ENCODE measurements around the gene EFCAB6. TPM values are rescaled to one million over a fixed set of nuclear protein-coding genes. Genes with fewer than 3 reads are reported as not detected.

The EFCAB6 gene
- total RNA-seq, 1 donor from 2014 or later: 1.7 TPM

DNA sequence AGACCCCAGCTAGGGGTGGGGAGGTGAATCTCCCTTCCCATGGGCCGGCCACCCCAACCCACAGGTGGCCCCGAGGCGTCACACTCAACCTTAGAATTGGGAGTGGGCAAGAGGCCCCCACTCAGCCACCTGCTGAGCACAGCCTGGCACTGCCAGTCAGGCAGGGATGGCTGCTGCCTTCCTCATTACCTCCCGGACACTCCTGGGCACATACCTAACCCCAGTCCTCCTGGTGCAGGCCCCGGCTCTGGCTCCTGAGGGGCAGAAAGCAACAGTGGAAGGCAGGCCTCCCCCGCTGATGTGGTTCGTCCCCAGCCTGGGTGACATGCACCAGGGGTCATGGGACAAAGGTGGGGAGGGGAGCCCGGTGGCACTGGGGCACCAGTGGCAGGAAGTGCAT is 296.7 kb downstream of the EFCAB6 start:
- intact Hi-C loops (cut with DNase I): no loop called here
- DNase-seq (no peak), ATAC-seq (ENCODE audit: poor library complexity) (no peak)

DNA sequence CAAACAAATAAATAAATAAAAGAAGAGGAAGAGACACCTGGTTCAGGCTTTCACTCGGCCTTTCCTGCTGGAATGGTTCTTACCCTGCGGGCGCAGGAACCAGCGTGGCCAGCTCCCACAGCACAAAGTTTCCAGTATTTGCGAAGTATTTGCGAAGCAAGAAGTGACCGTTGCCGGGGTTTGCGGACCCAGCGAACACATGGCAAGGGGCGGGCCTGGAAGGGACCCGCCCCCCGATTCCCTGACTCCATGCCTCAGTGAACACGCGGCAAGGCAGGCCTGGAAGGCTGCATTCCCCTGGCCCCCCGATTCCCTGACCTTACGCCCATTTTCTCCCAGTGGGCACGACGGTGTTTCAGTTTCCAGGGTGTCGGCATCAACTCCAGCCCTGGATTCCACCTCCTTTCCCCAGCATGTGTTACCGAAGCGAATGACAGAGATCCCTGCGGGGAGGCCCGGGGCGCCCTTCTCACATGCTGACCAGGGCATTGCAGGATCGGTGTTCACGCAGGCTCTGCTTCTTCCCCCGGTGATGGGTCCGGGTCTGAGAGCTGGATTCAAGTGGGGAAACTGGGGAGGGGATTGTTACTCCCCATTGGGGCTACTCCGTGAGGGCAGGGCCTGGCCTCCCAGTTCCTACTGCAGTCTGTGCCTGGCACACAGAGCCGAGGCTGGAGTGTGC is 297.5 kb downstream of the EFCAB6 start:
- DNase-seq (no peak), ATAC-seq (ENCODE audit: poor library complexity) (no peak)
- intact Hi-C loops (cut with DNase I): no loop called here

- DNase-seq (no peak), ATAC-seq (ENCODE audit: poor library complexity) (no peak)
- intact Hi-C loops (cut with DNase I): no loop called here
Measured at GRCh38 chr22:43512279-43512678, 299.8 kb downstream of the EFCAB6 start.

GRCh38 chr22:43511276-43511910 is 300.7 kb downstream of the EFCAB6 start:
- DNase-seq (no peak), ATAC-seq (ENCODE audit: poor library complexity) (no peak)
- intact Hi-C loops (cut with DNase I): no loop called here

GRCh38 chr22:43510281-43511070 is 301.6 kb downstream of the EFCAB6 start:
- ATAC-seq (ENCODE audit: poor library complexity): no peak
- DNase-seq: no peak
- intact Hi-C loops (cut with DNase I): no loop called here

GRCh38 chr22:43509337-43509736 is 302.8 kb downstream of the EFCAB6 start:
- intact Hi-C loops (cut with DNase I): no loop called here
- no peak for DNase-seq
- no peak for ATAC-seq (ENCODE audit: poor library complexity)

GRCh38 chr22:43508489-43508888 is 303.6 kb downstream of the EFCAB6 start:
- DNase-seq (no peak), ATAC-seq (ENCODE audit: poor library complexity) (no peak)
- intact Hi-C loops (cut with DNase I): no loop called here

GRCh38 chr22:43507235-43507634 is 304.9 kb downstream of the EFCAB6 start:
- ATAC-seq (ENCODE audit: poor library complexity) (no peak), DNase-seq (no peak)
- intact Hi-C loops (cut with DNase I): no loop called here

GRCh38 chr22:43506487-43506886 is 305.6 kb downstream of the EFCAB6 start:
- intact Hi-C loops (cut with DNase I): no loop called here
- DNase-seq: no peak
- ATAC-seq (ENCODE audit: poor library complexity): no peak

DNA sequence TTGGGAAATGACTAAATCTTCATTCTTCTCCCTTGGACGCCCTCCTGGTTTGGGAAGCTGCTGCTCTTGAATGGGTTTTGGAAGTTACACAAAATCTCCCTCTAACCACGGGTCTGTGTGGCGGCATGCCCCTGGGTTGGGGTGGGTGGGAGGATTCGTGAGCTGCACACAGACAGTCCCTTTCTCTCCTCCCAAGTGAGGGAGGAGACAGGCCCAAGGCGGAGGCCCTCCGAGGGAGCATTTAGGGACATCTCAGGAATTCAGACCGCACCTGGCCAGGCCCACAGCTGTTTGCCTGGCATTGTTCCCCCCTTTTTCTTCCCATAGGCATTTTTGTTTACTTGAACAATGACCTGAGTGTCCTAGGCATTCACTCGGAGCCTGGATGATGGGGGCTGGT is 306.2 kb downstream of the EFCAB6 start:
- ATAC-seq (ENCODE audit: poor library complexity) (no peak), DNase-seq (no peak)
- intact Hi-C loops (cut with DNase I): no loop called here

GRCh38 chr22:43505423-43505822 is 306.7 kb downstream of the EFCAB6 start:
- ATAC-seq (ENCODE audit: poor library complexity): no peak
- intact Hi-C loops (cut with DNase I): no loop called here
- no peak for DNase-seq

- DNase-seq (no peak), ATAC-seq (ENCODE audit: poor library complexity) (no peak)
- intact Hi-C loops (cut with DNase I): no loop called here
Measured at GRCh38 chr22:43504666-43505261, 307.3 kb downstream of the EFCAB6 start.

DNA sequence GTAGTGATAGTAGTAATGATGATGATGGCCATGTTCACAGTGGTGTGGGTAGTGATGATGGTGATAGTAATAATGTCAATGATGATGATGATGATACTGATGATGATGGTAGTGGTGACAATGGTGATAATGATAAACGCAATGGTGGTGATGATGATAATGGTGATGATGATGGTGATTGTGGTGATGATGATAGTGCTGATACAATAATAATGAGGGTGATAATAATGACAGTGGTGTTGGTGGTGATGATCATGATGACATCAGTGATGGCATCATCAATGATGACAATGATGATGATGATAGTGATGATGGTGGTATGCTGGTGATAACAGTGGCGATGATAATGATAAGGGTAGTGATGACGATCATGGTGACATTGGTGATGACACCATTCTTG is 308.0 kb downstream of the EFCAB6 start:
- ATAC-seq (ENCODE audit: poor library complexity): no peak
- no peak for DNase-seq
- intact Hi-C loops (cut with DNase I): no loop called here

DNA sequence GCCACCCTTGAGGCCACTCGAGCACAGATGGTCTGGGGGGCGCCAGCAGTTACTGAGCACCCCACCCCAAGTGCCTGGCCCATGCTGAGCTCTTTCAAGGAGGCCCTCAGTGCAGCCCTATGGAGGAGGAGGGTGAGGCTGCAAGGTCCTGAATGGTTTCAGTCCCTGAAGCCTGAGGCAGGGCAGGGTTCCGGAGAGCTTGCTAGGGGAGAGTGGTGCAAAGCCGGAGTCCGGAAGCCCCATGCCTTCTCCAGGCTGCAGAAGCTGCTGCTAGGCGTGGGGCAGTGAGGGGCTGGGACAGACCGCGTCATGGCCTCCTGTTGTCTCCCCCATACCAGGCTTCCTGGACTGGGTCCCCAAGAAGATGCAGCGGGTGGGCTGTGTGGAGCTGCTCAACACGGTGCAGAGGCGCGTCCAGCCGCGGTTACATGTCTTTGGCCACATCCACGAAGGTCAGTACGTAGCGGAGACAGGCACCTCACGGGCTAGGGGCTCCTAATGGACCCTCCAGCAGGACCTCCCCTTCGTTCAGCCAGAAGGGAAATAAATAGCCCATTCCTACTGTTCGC is 309.7 kb downstream of the EFCAB6 start:
- DNase-seq (no peak), ATAC-seq (ENCODE audit: poor library complexity) (no peak)
- intact Hi-C loops (cut with DNase I): no loop called here

DNA sequence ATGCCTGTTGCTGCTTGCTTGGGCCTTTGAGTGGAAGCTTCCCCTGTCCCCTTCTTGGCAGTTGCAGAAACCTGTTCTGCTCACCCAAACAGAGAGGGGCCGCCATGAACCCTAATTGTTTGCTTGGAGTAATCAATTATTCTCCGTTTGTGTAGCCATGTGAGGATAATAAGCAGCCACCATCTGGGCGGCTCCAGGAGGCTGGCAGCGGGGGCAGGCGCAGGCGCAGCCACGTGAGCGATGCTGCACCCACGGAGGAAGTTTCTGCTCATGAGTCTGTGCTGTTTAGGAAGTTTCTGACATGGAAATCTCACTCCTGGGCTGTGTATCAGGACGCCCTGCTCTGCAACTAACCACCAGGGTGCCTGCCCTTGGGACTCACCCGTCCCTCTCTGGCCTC is 310.2 kb downstream of the EFCAB6 start:
- no peak for DNase-seq
- intact Hi-C loops (cut with DNase I): no loop called here
- no peak for ATAC-seq (ENCODE audit: poor library complexity)

DNA sequence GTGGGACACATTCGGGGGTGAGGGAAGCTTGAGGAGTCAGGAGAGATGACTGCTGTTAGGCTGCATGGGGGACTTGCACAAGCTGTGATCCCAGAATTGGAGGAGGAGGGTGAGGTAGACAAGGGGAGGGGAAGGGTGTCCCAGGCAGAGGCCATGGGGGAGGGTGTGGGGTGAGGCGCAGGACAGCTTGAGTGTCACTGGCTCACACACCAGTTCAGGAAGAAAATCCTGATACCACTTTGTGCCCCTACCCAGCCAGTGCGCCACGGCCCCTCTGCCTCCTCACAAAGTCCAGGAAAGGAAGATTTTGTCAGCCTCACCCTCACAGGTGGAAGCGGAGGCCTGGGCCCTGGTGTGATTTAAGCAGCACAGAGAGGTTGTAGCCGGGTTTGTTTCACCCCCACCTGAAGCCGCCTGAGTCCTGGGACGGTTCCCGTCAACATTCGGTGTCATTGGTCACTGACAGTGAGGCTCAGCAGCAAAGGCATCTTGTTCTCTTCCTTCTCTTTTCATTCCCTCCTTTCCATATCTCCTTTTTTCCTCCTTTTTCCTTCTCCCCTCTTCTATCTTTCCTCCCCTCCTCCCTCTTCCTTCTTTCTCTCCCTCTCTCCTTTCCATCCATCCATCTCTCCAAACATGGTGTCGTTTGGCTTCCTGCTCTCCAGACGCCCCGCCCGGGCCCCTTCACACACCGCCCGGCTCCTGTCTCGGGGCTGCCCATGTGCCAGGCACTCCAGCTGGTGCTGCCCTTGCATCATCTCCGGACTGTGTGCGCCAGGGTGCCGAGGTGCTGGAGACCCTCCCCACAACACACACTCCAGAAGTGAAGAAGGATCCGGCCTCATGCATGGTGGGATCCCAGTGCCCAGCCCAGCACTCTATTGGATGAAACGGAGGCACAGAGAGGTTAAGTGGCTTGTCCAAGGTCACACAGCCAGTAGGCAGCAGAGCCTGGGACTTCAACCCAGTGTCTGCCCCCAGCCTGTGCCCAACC is 311.0 kb downstream of the EFCAB6 start:
- intact Hi-C loops (cut with DNase I): no loop called here
- no peak for ATAC-seq (ENCODE audit: poor library complexity)
- no peak for DNase-seq

DNA sequence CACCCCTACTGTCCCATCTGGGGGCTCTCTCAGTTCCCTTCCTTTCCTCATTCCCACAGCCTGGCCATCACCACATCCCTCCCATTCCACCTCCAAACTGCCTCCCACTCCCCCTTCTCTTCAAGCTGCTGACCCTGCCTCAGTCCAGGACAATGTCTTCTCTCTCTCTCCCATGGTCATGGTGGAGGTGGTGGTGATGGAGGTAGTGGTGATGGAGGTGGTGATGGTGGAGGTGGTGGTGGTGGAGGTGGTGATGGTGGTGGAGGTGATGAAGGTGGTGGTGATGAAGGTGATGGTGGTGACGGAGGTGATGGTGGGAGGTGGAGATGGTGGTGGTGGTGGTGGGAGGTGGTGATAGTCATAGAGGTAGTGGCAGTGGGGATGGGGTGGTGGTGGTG is 313.2 kb downstream of the EFCAB6 start:
- intact Hi-C loops (cut with DNase I): no loop called here
- DNase-seq (no peak), ATAC-seq (ENCODE audit: poor library complexity) (no peak)
